Natural killer cell (primary cell): ENCODE data around the gene OLFM1. TPM values are rescaled to one million over a fixed set of nuclear protein-coding genes. Genes with fewer than 3 reads are reported as not detected.

Experiments
- ATAC-seq, 3 donors: fragments of 150-1000 bp in 2 of 3; fragments of 200-7000 bp in 1 of 3; cut with Tn5 transposase; 1 replicate in 1 of 3; 2 replicates in 2 of 3; pipeline ENCODE4 v1.10.0; 2021; ENCODE audit warnings: mild to moderate bottlenecking in 2 of 3, moderate library complexity in 2 of 3
- DNase-seq, 2 donors: peaks; one replicate each; pipeline versions ENCODE4 v3.0.0 to v3.0.0-alpha.2; 2013 to 2021; ENCODE audit warnings: mixed read lengths in 1 of 2
- H3K27ac ChIP-seq: one replicate; pipeline ENCODE4 v1.5.1; 2013; ENCODE audit warnings: mild to moderate bottlenecking, low read length
- H3K27me3 ChIP-seq: one replicate; pipeline ENCODE4 v1.6.1; 2013; ENCODE audit warnings: low read length; ENCODE audit not compliant: control insufficient read depth, insufficient read depth
- H3K36me3 ChIP-seq: one replicate; pipeline ENCODE4 v1.6.1; 2013; ENCODE audit warnings: low read length; ENCODE audit not compliant: control insufficient read depth, insufficient read depth
- H3K4me1 ChIP-seq: one replicate; pipeline ENCODE4 v1.6.1; 2013; ENCODE audit warnings: low read length; ENCODE audit not compliant: control insufficient read depth, insufficient read depth
- H3K4me3 ChIP-seq: one replicate; pipeline ENCODE4 v1.5.1; 2013; ENCODE audit warnings: low read length
- H3K9me3 ChIP-seq: one replicate; pipeline ENCODE4 v1.6.1; 2013; ENCODE audit warnings: low read length; ENCODE audit not compliant: control insufficient read depth, insufficient read depth
- H3K27ac Mint-ChIP-seq, 2 donors: one replicate each; pipeline ENCODE4 v1.8.0; 2022; ENCODE audit warnings: mild to moderate bottlenecking in 2 of 2, mixed read lengths in 2 of 2, moderate library complexity in 1 of 2
- H3K27me3 Mint-ChIP-seq, 2 donors: one replicate each; pipeline ENCODE4 v1.8.0; 2022; ENCODE audit warnings: low read depth in 2 of 2, mixed read lengths in 2 of 2
- H3K36me3 Mint-ChIP-seq: one replicate; pipeline ENCODE4 v1.8.0; 2022; ENCODE audit warnings: mixed read lengths
- H3K4me1 Mint-ChIP-seq, 2 donors: one replicate each; pipeline ENCODE4 v1.8.0; 2022; ENCODE audit warnings: mixed read lengths in 2 of 2
- H3K4me3 Mint-ChIP-seq: one replicate; pipeline ENCODE4 v1.8.0; 2022; ENCODE audit warnings: mild to moderate bottlenecking, moderate library complexity, mixed read lengths
- H3K9me3 Mint-ChIP-seq, 2 donors: one replicate each; pipeline ENCODE4 v1.8.0; 2022; ENCODE audit warnings: mixed read lengths in 2 of 2
- WGBS: methylation state at CpG from one replicate; pipeline ENCODE4 v1.1.7; 2013; ENCODE audit warnings: missing lambda C conversion rate; ENCODE audit not compliant: insufficient coverage; 5-methylcytosine and 5-hydroxymethylcytosine counted together
- intact Hi-C: fragments of 100-400 bp; cut with micrococcal nuclease; formaldehyde crosslinking; loops from one replicate; pipeline ENCODE4 v1.14.2; 2022
- total RNA-seq, 4 donors: library from RNA; stranded (reverse); fragments of 120-200 nt in 1 of 4; gene quantifications; one replicate each; pipeline versions ENCODE4 v1.2.3 to v1.2.4, GENCODE V29; 2013 to 2022
- TF ChIP-seq, protein P1 (sequence below): fragments of 200-600 bp; IDR thresholded peaks from one replicate; pipeline ENCODE4 v1.8.0; 2022; ENCODE audit warnings: antibody characterized with exemption

Gene OLFM1
- total RNA-seq, 3 donors from 2014 or later (not counting 1 experiment from before 2014, with no cell fraction given) = 0.18 TPM; not detected in 2

DNA sequence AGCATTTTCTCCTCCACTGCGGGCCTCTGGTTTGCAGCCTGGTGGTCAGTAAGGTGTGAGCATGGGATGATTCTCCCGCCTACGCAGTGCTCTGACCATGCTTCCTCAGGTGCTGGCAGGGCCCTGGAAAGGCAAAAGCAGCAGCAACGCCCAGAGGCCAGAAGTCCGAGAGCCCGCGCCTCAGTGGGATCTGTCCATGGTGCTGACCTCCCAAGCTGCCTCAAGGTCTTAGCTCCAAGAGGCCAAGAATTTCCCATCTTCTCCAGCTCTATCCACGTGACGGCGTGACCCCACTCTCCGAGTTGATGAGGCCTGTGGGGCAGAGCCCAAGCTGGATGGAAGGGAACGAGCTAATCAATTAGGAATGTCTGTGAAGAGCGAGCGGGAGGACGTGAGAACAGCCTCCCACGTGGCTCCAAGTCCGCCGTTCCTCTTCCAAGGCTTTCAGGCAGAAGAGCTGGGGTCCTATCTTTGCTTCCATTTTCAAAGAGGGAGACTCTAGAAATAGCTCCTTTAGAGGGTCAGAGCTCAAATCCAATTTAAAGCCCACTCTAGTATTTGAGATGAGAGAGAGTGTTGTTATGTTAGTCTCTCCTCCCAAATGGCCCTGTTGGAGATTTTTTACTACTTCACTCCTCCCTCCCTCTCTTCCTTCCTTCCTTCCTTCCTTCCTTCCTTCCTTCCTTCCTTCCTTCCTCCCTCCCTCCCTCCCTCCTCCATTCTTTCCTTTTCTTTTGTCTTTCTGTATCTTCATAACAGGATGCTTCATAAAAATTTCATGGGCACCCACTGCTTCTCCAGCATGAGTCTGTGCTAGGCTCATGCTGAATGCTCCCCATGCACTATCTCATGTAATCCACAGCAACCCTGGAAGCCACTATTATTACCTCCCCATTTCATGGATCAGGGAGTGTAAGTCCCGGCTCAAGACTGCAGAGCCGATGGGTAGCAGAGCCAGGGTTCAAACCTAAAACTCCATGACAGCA, 69.3 kb downstream of the OLFM1 start:
- intact Hi-C loops = no loop called here
- Histone ChIP-seq H3K9me3 (no peaks in the 10 kb centered on the region), H3K4me1 (no peaks in the 10 kb centered on the region), H3K27ac (no peak overlapping the region), H3K4me3 (no peak overlapping the region), H3K27me3 (no peaks in the 10 kb centered on the region), H3K36me3 (no peaks in the 10 kb centered on the region)
- Mint-ChIP-seq H3K9me3 (no peaks in the 10 kb centered on the region), H3K27ac (no peak overlapping the region), H3K4me1 (no peaks in the 10 kb centered on the region), H3K4me3 (no peak overlapping the region), H3K36me3 (no peaks in the 10 kb centered on the region), H3K27me3 (peaks cover 11% of the 10 kb centered on the region in 2 donors)
- ATAC-seq = no peak
- peak in 1 of 2 donors; percentile 19 for DNase-seq
- 43% methylated on average over 20 of the region's 20 CpGs for WGBS
- TF ChIP-seq, protein P1, sequence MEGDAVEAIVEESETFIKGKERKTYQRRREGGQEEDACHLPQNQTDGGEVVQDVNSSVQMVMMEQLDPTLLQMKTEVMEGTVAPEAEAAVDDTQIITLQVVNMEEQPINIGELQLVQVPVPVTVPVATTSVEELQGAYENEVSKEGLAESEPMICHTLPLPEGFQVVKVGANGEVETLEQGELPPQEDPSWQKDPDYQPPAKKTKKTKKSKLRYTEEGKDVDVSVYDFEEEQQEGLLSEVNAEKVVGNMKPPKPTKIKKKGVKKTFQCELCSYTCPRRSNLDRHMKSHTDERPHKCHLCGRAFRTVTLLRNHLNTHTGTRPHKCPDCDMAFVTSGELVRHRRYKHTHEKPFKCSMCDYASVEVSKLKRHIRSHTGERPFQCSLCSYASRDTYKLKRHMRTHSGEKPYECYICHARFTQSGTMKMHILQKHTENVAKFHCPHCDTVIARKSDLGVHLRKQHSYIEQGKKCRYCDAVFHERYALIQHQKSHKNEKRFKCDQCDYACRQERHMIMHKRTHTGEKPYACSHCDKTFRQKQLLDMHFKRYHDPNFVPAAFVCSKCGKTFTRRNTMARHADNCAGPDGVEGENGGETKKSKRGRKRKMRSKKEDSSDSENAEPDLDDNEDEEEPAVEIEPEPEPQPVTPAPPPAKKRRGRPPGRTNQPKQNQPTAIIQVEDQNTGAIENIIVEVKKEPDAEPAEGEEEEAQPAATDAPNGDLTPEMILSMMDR = no peak

DNA sequence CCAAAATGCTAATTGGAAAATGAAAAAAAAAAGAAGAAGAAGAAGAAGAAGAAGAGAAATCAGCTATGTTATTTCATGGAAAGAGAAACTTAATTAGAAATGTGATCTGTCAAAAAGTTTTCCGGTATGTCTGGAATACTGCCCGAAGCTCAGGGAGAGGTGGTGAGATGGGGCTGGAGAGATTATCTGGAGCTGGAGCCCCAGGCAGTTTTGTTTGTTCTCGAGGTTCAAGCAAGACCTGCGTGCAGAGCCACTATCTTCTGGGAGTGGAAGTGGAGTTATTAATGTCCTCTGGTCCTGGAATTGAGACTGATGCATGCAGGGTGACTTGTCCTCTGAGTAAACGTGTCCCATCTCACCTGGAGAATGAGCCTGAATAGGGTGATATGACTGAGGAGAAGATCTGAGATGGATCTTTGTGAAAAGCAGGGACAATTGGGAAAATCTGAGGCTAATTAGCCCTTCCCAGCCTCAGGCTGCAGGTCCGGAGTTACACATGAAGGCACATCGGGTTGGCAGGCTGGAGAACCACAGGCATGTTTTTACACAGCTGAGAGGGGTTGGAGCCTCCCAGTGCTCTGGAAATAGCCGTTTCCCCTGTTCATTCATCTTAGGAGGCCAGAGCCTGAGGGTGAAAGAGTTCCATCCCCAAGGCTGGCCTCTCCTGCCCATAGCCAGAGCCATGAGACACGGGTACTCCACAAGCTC, 70.5 kb downstream of the OLFM1 start:
- no peaks in the 10 kb centered on the region for H3K9me3 Mint-ChIP-seq

DNA sequence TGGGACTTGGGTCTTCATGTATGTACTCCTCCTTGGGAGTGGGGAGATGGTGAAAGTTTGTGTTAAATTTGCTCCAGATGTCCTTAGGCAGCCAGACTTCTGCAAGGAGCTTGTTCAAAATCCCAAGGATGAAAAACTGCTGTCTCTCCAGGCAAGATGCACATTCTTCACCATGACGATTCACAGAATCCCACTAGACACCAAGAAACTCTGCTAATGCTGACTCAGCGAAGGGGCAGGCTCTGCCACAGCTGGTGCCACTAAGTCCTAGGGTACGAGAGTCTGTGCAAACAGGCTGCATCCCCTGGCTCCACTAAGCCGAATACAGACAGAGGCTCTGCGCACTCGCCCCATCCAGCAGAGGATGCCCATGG, 71.1 kb downstream of the OLFM1 start:
- WGBS = 78% methylated on average over 6 of the region's 6 CpGs
- H3K9me3 Mint-ChIP-seq = no peaks in the 10 kb centered on the region
- no peaks in the 10 kb centered on the region for H3K27me3 ChIP-seq
- no peak overlapping the region for H3K27ac ChIP-seq
- TF ChIP-seq, protein P1 = no peak
- intact Hi-C loops = no loop called here
- H3K36me3 ChIP-seq = no peaks in the 10 kb centered on the region
- DNase-seq = no peak
- H3K4me3 ChIP-seq = no peak overlapping the region
- H3K27me3 Mint-ChIP-seq = peaks cover 11% of the 10 kb centered on the region in 2 donors
- no peak for ATAC-seq
- H3K4me3 Mint-ChIP-seq = no peak overlapping the region
- H3K36me3 Mint-ChIP-seq = no peaks in the 10 kb centered on the region
- no peaks in the 10 kb centered on the region for H3K4me1 ChIP-seq
- H3K27ac Mint-ChIP-seq = no peak overlapping the region
- H3K9me3 ChIP-seq = no peaks in the 10 kb centered on the region
- H3K4me1 Mint-ChIP-seq = no peaks in the 10 kb centered on the region

More for the DNA sequence above, 70.5 kb downstream of the OLFM1 start:
- H3K9me3 ChIP-seq = no peaks in the 10 kb centered on the region
- H3K27me3 Mint-ChIP-seq = peaks cover 11% of the 10 kb centered on the region in 2 donors
- H3K4me1 ChIP-seq = no peaks in the 10 kb centered on the region
- H3K27me3 ChIP-seq = no peaks in the 10 kb centered on the region
- 74% methylated on average over 9 of the region's 9 CpGs for WGBS
- no peaks in the 10 kb centered on the region for H3K36me3 ChIP-seq
- no peaks in the 10 kb centered on the region for H3K36me3 Mint-ChIP-seq
- no peak overlapping the region for H3K27ac Mint-ChIP-seq
- ATAC-seq (no peak), DNase-seq (no peak)
- no peak overlapping the region for H3K4me3 ChIP-seq
- H3K4me3 Mint-ChIP-seq = no peak overlapping the region
- H3K4me1 Mint-ChIP-seq = no peaks in the 10 kb centered on the region
- intact Hi-C loops = no loop called here
- H3K27ac ChIP-seq = no peak overlapping the region
- TF ChIP-seq, protein P1 = no peak
